ENCODE data around the gene TSPAN15. TPM values are rescaled to one million over a fixed set of nuclear protein-coding genes. Genes with fewer than 3 reads are reported as not detected.
"Not testable (repeated sequence)": the region's sequence is repeated elsewhere in the genome, so short reads cannot be mapped to it uniquely, and the experiment has no call there.

Gene TSPAN15
- total RNA-seq, 1 experiment from 2014 or later, result 8.3 TPM

- POLR2A ChIA-PET; ATAC-seq; H3K4me3 Mint-ChIP-seq; H3K27ac Mint-ChIP-seq; DNase-seq (ENCODE audit: low spot score); H3K4me1 Mint-ChIP-seq; CTCF ChIA-PET: not testable (repeated sequence)
- peaks cover 37% of the 10 kb centered on the region for H3K36me3 Mint-ChIP-seq
- peaks cover 28% of the 10 kb centered on the region for H3K9me3 Mint-ChIP-seq
- H3K27me3 Mint-ChIP-seq (ENCODE audit: low read depth), result peaks cover 14% of the 10 kb centered on the region; the same call in 1 of the 2 replicates
These were observed 37.0 kb downstream of the TSPAN15 start for GRCh38 chr10:69488149-69488844.

- H3K27ac Mint-ChIP-seq; POLR2A ChIA-PET; DNase-seq (ENCODE audit: low spot score); H3K4me3 Mint-ChIP-seq; CTCF ChIA-PET; ATAC-seq; H3K4me1 Mint-ChIP-seq: not testable (repeated sequence)
- Mint-ChIP-seq H3K9me3 (peaks cover 28% of the 10 kb centered on the region), H3K27me3 (ENCODE audit: low read depth) (peaks cover 14% of the 10 kb centered on the region; the same call in 1 of the 2 replicates), H3K36me3 (peaks cover 37% of the 10 kb centered on the region)
These were observed 37.6 kb downstream of the TSPAN15 start for GRCh38 chr10:69488856-69489255.

GRCh38 chr10:69489506-69490090 is 38.3 kb downstream of the TSPAN15 start:
- no peak for TF ChIP-seq NFYB (CRISPR knock-in tag; conservative IDR thresholded peaks at IDR 0.05; ENCODE audit: low read depth)
- TF ChIP-seq E2F4 (CRISPR knock-in tag; IDR thresholded peaks at IDR 0.05; ENCODE audit: borderline replicate concordance, low read depth), result no peak
- TF ChIP-seq JUN (CRISPR knock-in tag; IDR thresholded peaks at IDR 0.05), result no peak
- no peak for TF ChIP-seq ELF4 (CRISPR knock-in tag; IDR thresholded peaks at IDR 0.05; ENCODE audit: low read depth)
- TF ChIP-seq IRF2 (CRISPR knock-in tag; IDR thresholded peaks at IDR 0.05; ENCODE audit: borderline replicate concordance, low read depth), result no peak
- TF ChIP-seq NR2C2 (CRISPR knock-in tag; IDR thresholded peaks at IDR 0.05), result no peak
- no peak for TF ChIP-seq RELA (CRISPR knock-in tag; IDR thresholded peaks at IDR 0.05; ENCODE audit: borderline replicate concordance)
- no peak for TF ChIP-seq AFF4 (CRISPR knock-in tag; IDR thresholded peaks at IDR 0.05; ENCODE audit: borderline replicate concordance)
- no peak for TF ChIP-seq ATF2 (CRISPR knock-in tag; IDR thresholded peaks at IDR 0.05; ENCODE audit: borderline replicate concordance, low read depth)
- TF ChIP-seq FOXK1 (CRISPR knock-in tag; IDR thresholded peaks at IDR 0.05), result no peak
- no peak for TF ChIP-seq ZNF138 (CRISPR knock-in tag; conservative IDR thresholded peaks at IDR 0.05)
- TF ChIP-seq FOXP1 (CRISPR knock-in tag; IDR thresholded peaks at IDR 0.05; ENCODE audit: borderline replicate concordance), result no peak
- no peak for TF ChIP-seq ETV6 (CRISPR knock-in tag; IDR thresholded peaks at IDR 0.05)
- no peak for TF ChIP-seq STAT6 (CRISPR knock-in tag; conservative IDR thresholded peaks at IDR 0.05; ENCODE audit: low read depth)
- no peak for TF ChIP-seq ZMAT4 (CRISPR knock-in tag; IDR thresholded peaks at IDR 0.05)
- no peak for TF ChIP-seq USF1 (CRISPR knock-in tag; IDR thresholded peaks at IDR 0.05)
- TF ChIP-seq NFE2L1 (CRISPR knock-in tag; IDR thresholded peaks at IDR 0.05), result no peak
- TF ChIP-seq CREM (CRISPR knock-in tag; IDR thresholded peaks at IDR 0.05), result no peak
- no peak for TF ChIP-seq CREB1 (CRISPR knock-in tag; IDR thresholded peaks at IDR 0.05)
- no peak for TF ChIP-seq ESRRA (CRISPR knock-in tag; IDR thresholded peaks at IDR 0.05; ENCODE audit: borderline replicate concordance)
- no peak overlapping the region for H3K4me3 Mint-ChIP-seq
- H3K4me1 Mint-ChIP-seq, result no peaks in the 10 kb centered on the region
- peaks cover 37% of the 10 kb centered on the region for H3K36me3 Mint-ChIP-seq
- ATAC-seq (no peak), DNase-seq (ENCODE audit: low spot score) (no peak)
- no peak overlapping the region for H3K27ac Mint-ChIP-seq
- peaks cover 28% of the 10 kb centered on the region for H3K9me3 Mint-ChIP-seq
- H3K27me3 Mint-ChIP-seq (ENCODE audit: low read depth), result peaks cover 14% of the 10 kb centered on the region; the same call in 1 of the 2 replicates
- ChIA-PET POLR2A (no interaction called here), CTCF (interaction anchor here (0.5 kb wide), 1 partner anchor 43 kb away, joined by 4 read pairs; no protein-coding TSS in a partner anchor)

All from WTC11 (cell line).